BJ (cell line): ENCODE results near the gene MRPS5. TPM values are rescaled to one million over a fixed set of nuclear protein-coding genes. Genes with fewer than 3 reads are reported as not detected.

Experiments
- CTCF ChIA-PET: fragments of 350-600 bp; formaldehyde crosslinking; extraction: SDS; loops from one replicate; lab custom pipeline; 2021; ENCODE audit warnings: antibody characterized with exemption, inconsistent platforms; lab: Yijun Ruan, JAX
- POLR2A ChIA-PET: fragments of 300-600 bp; sonication (Branson Sonifier 250); formaldehyde crosslinking; extraction: SDS; loops from one replicate; lab custom pipeline; 2021; ENCODE audit warnings: antibody characterized with exemption; lab: Charles Lee
- DNase-seq: peaks from one replicate; pipeline ENCODE4 v3.0.0-alpha.2; 2011; ENCODE audit warnings: low read depth
- H3K27me3 ChIP-seq: 2 replicates; pipeline ENCODE4 v1.6.0; 2011; ENCODE audit warnings: low read length; ENCODE audit not compliant: control insufficient read depth, insufficient read depth
- H3K36me3 ChIP-seq: 2 replicates; pipeline ENCODE4 v1.5.1; 2011; ENCODE audit warnings: low read length; ENCODE audit not compliant: control insufficient read depth, insufficient read depth
- H3K4me3 ChIP-seq: 2 replicates; pipeline ENCODE4 v1.5.1; 2011; ENCODE audit warnings: low read depth, mild to moderate bottlenecking, control low read depth, low read length
- CTCF ChIP-seq: IDR thresholded peaks from 2 replicates; pipeline ENCODE4 v1.5.1; 2011; ENCODE audit warnings: low read depth, mild to moderate bottlenecking, control low read depth, inconsistent platforms, low read length, moderate library complexity; ENCODE audit not compliant: insufficient read depth
- polyA plus RNA-seq: library from polyadenylated mRNA; depleted of rRNA; stranded (reverse); fragments of >200 nt; gene quantifications from 2 replicates; pipeline ENCODE4 v1.2.3, GENCODE V29; 2011; rRNA removed

Gene MRPS5
- polyA plus RNA-seq, 1 experiment, result 38.3 TPM

GRCh38 chr2:95036596-95037383, 84.8 kb downstream of the MRPS5 start:
- H3K4me3 ChIP-seq, result no peak overlapping the region
- CTCF ChIA-PET, result no interaction called here
- peaks cover 3% of the 10 kb centered on the region; the same call in 1 of the 2 replicates for H3K27me3 ChIP-seq
- POLR2A ChIA-PET, result no interaction called here
- H3K36me3 ChIP-seq, result no peaks in the 10 kb centered on the region
- no peak for DNase-seq
- no peak for TF ChIP-seq CTCF

Other genes starting within 250 kb of the MRPS5 start
- not detected in 2 replicates for gene MAL, start 96.1 kb downstream of the MRPS5 start, polyA plus RNA-seq
- 6.2 and 7.1 TPM in 2 replicates for gene ZNF514, start 38.0 kb upstream of the MRPS5 start, polyA plus RNA-seq
- 3.2 and 4.1 TPM in 2 replicates for gene ZNF2, start 44.0 kb upstream of the MRPS5 start, polyA plus RNA-seq
- 0.71 and 1.5 TPM in 2 replicates for gene ZNF892, start 85.7 kb upstream of the MRPS5 start, polyA plus RNA-seq
- 0.32 and 0.50 TPM in 2 replicates for gene PROM2, start 152.6 kb upstream of the MRPS5 start, polyA plus RNA-seq
- gene KCNIP3, start 175.5 kb upstream of the MRPS5 start, polyA plus RNA-seq, result 3.1 and 4.1 TPM in 2 replicates